CD14-positive monocyte (primary cell): ENCODE measurements around the gene DIAPH2. TPM values are rescaled to one million over a fixed set of nuclear protein-coding genes. Genes with fewer than 3 reads are reported as not detected.

Experiments used
- DNase-seq, 3 donors: peaks; one replicate each; pipeline ENCODE4 v3.0.0-alpha.2; 2011 to 2022
- H2AFZ ChIP-seq: 2 replicates; pipeline ENCODE4 v1.6.0; 2012; ENCODE audit warnings: mild to moderate bottlenecking, low read depth, low read length, inconsistent platforms; ENCODE audit not compliant: insufficient read depth, poor library complexity, severe bottlenecking
- H3K27ac ChIP-seq, 2 donors: 1 replicate in 1 of 2; 2 replicates in 1 of 2; pipeline ENCODE4 v1.5.1; 2012 to 2013; ENCODE audit warnings: low read length in 2 of 2, control low read depth in 1 of 2, inconsistent platforms in 1 of 2, low read depth in 1 of 2, mild to moderate bottlenecking in 1 of 2
- H3K27me3 ChIP-seq, 2 donors: one replicate each; pipeline versions ENCODE4 v1.6.0 to v1.6.1; 2011 to 2013; ENCODE audit warnings: low read length in 2 of 2; ENCODE audit not compliant: control insufficient read depth in 2 of 2, insufficient read depth in 2 of 2
- H3K36me3 ChIP-seq, 2 donors: replicated peaks in 1 of 2; 1 replicate in 1 of 2; 2 replicates in 1 of 2; pipeline versions ENCODE4 v1.5.1 to v1.6.1; 2012 to 2013; ENCODE audit warnings: low read length in 2 of 2, control low read depth in 1 of 2, inconsistent platforms in 1 of 2, mild to moderate bottlenecking in 1 of 2; ENCODE audit not compliant: insufficient read depth in 2 of 2, control insufficient read depth in 1 of 2
- H3K4me1 ChIP-seq, 2 donors: 1 replicate in 1 of 2; 2 replicates in 1 of 2; pipeline versions ENCODE4 v1.5.1 to v1.6.1; 2012 to 2013; ENCODE audit warnings: low read length in 2 of 2, control low read depth in 1 of 2, inconsistent platforms in 1 of 2, mild to moderate bottlenecking in 1 of 2, moderate library complexity in 1 of 2; ENCODE audit not compliant: insufficient read depth in 2 of 2, control insufficient read depth in 1 of 2
- H3K4me2 ChIP-seq: replicated peaks from 2 replicates; pipeline ENCODE3; 2012; ENCODE audit warnings: low read length, moderate library complexity, mild to moderate bottlenecking; ENCODE audit not compliant: poor library complexity, severe bottlenecking; ENCODE audit errors: extremely low read depth
- H3K4me3 ChIP-seq, 3 experiments: fragments of 200-600 bp in 1 of 3; sonication (generic) in 1 of 3; replicated peaks in 1 of 3; 1 replicate in 2 of 3; 2 replicates in 1 of 3; pipeline ENCODE4 v1.5.1; 2011 to 2013; ENCODE audit warnings: low read length in 3 of 3, mild to moderate bottlenecking in 3 of 3, control low read depth in 2 of 3, low read depth in 2 of 3, inconsistent platforms in 1 of 3, moderate library complexity in 1 of 3
- H3K79me2 ChIP-seq: 2 replicates; pipeline ENCODE4 v1.6.0; 2012; ENCODE audit warnings: mild to moderate bottlenecking, control low read depth, inconsistent platforms, low read length, moderate library complexity; ENCODE audit not compliant: insufficient read depth
- H3K9ac ChIP-seq: 2 replicates; pipeline ENCODE4 v1.6.0; 2017; ENCODE audit warnings: low read length, mild to moderate bottlenecking; ENCODE audit not compliant: insufficient read depth, poor library complexity, severe bottlenecking
- H3K9me3 ChIP-seq, 2 donors: replicated peaks in 1 of 2; 1 replicate in 1 of 2; 2 replicates in 1 of 2; pipeline versions ENCODE4 v1.5.1 to v1.6.1; 2012 to 2013; ENCODE audit warnings: low read length in 2 of 2, control low read depth in 1 of 2; ENCODE audit not compliant: control insufficient read depth in 1 of 2, insufficient read depth in 1 of 2
- H4K20me1 ChIP-seq: 2 replicates; pipeline ENCODE4 v1.6.0; 2012; ENCODE audit warnings: mild to moderate bottlenecking, low read length, control low read depth, moderate library complexity; ENCODE audit not compliant: insufficient read depth
- H3K27ac Mint-ChIP-seq, 7 donors: one replicate each; pipeline ENCODE4 v1.8.0; 2020; ENCODE audit warnings: mild to moderate bottlenecking in 7 of 7, mixed read lengths in 7 of 7, moderate library complexity in 6 of 7, inconsistent platforms in 2 of 7
- H3K27me3 Mint-ChIP-seq, 3 donors: one replicate each; pipeline ENCODE4 v1.8.0; 2021 to 2022; ENCODE audit warnings: low read depth in 3 of 3, mild to moderate bottlenecking in 3 of 3, mixed read lengths in 3 of 3, moderate library complexity in 3 of 3, inconsistent platforms in 1 of 3
- H3K36me3 Mint-ChIP-seq, 2 donors: one replicate each; pipeline ENCODE4 v1.8.0; 2020; ENCODE audit warnings: mixed read lengths in 2 of 2, inconsistent platforms in 1 of 2, mild to moderate bottlenecking in 1 of 2
- H3K4me1 Mint-ChIP-seq: one replicate; pipeline ENCODE4 v1.8.0; 2020; ENCODE audit warnings: mild to moderate bottlenecking, mixed read lengths
- H3K4me3 Mint-ChIP-seq, 2 donors: one replicate each; pipeline ENCODE4 v1.8.0; 2020; ENCODE audit warnings: mild to moderate bottlenecking in 2 of 2, mixed read lengths in 2 of 2, moderate library complexity in 1 of 2
- H3K9me3 Mint-ChIP-seq, 7 donors: one replicate each; pipeline ENCODE4 v1.8.0; 2020 to 2022; ENCODE audit warnings: mixed read lengths in 7 of 7, mild to moderate bottlenecking in 6 of 7, moderate library complexity in 6 of 7, inconsistent platforms in 2 of 7
- WGBS: methylation state at CpG from one replicate; pipeline ENCODE4 v1.1.5; 2013; ENCODE audit warnings: missing lambda C conversion rate; ENCODE audit not compliant: insufficient coverage; 5-methylcytosine and 5-hydroxymethylcytosine counted together
- intact Hi-C, 2 donors: fragments of 100-400 bp; cut with micrococcal nuclease; formaldehyde crosslinking; loops; one replicate each; pipeline versions ENCODE4 v1.15.0 to v1.15.1; 2023
- polyA plus RNA-seq, 3 donors: library from polyadenylated mRNA; depleted of rRNA in 1 of 3; unstranded in 2 of 3; stranded (reverse) in 1 of 3; fragments of 300-500 nt in 2 of 3; fragments of >200 nt in 1 of 3; fragmentation: Illumina TruSeq in 2 of 3; gene quantifications; 1 replicate in 2 of 3; 2 replicates in 1 of 3; pipeline ENCODE4 v1.2.3, GENCODE V29; 2012 to 2021
- TF ChIP-seq, protein P1 (sequence below): fragments of 200-600 bp; IDR thresholded peaks from one replicate; pipeline ENCODE4 v1.8.0; 2022; ENCODE audit warnings: antibody characterized with exemption, mild to moderate bottlenecking

DIAPH2 gene
- polyA plus RNA-seq, 3 donors = 9.5 to 20.5 (median 11.4) TPM

DNA sequence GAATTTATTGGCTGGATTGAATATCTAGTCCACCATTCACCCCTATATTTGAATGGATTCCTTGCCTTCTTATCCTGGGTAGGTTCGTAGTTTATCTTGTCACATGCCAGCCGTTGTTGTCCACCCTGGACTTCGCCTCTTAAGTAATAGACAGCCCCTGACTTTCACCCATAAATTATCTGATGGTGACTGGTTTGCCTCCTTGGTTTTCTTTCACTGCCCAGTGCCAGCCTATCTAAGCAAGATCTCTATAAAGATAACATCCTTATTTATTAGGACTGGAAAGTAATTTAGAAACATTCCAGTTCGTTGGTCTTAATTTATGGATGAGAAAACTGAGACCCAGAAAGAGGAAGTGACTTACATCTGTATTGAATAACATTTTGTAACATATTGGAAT is 609.4 kb downstream of the DIAPH2 start:
- no peak overlapping the region for H3K4me3 Mint-ChIP-seq
- H3K4me3 ChIP-seq = no peak overlapping the region
- TF ChIP-seq, protein P1, sequence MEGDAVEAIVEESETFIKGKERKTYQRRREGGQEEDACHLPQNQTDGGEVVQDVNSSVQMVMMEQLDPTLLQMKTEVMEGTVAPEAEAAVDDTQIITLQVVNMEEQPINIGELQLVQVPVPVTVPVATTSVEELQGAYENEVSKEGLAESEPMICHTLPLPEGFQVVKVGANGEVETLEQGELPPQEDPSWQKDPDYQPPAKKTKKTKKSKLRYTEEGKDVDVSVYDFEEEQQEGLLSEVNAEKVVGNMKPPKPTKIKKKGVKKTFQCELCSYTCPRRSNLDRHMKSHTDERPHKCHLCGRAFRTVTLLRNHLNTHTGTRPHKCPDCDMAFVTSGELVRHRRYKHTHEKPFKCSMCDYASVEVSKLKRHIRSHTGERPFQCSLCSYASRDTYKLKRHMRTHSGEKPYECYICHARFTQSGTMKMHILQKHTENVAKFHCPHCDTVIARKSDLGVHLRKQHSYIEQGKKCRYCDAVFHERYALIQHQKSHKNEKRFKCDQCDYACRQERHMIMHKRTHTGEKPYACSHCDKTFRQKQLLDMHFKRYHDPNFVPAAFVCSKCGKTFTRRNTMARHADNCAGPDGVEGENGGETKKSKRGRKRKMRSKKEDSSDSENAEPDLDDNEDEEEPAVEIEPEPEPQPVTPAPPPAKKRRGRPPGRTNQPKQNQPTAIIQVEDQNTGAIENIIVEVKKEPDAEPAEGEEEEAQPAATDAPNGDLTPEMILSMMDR = no peak
- H3K4me1 ChIP-seq = no peaks in the 10 kb centered on the region
- H3K9ac ChIP-seq = no peak overlapping the region
- no peak overlapping the region for H2AFZ ChIP-seq
- peaks cover 0 to 3% of the 10 kb centered on the region in 2 donors for H3K36me3 ChIP-seq
- H3K27me3 ChIP-seq = no peaks in the 10 kb centered on the region
- no peaks in the 10 kb centered on the region for H4K20me1 ChIP-seq
- H3K9me3 Mint-ChIP-seq = peaks cover 0 to 3% (median 0%) of the 10 kb centered on the region in 7 donors
- no peaks in the 10 kb centered on the region for H3K9me3 ChIP-seq
- H3K27ac ChIP-seq = no peak overlapping the region
- H3K27ac Mint-ChIP-seq = peak overlapping the region in 1 of 7 donors; percentile 21
- no CpG with 5 or more reads among the region's 4 CpGs for WGBS
- H3K79me2 ChIP-seq = no peaks in the 10 kb centered on the region
- H3K27me3 Mint-ChIP-seq = peaks cover 0 to 1% (median 0%) of the 10 kb centered on the region in 3 donors
- DNase-seq = no peak
- intact Hi-C loops = no loop called here
- H3K4me2 ChIP-seq = no peak overlapping the region
- no peaks in the 10 kb centered on the region for H3K4me1 Mint-ChIP-seq
- H3K36me3 Mint-ChIP-seq = peaks cover 1 to 5% of the 10 kb centered on the region in 2 donors

DNA sequence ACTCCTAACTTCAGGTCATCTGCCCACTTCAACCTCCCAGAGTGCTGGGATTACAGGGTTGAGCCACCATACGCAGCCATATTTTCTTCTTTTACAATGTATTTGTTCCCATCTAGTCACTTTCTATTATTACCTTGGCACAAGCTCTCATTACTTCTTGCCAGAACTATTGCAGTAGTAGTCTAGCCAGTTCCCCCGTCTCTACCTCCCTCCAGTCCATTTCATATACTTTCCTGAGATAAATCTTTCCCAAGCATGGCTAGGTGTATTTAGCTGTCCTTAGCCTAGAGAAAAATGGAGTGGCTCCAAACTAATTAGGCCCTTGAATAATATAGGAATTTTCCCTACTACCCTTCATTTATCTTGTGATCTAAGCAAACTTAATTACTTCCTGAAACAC is 611.3 kb downstream of the DIAPH2 start:
- H3K9me3 Mint-ChIP-seq = peaks cover 0 to 3% (median 0%) of the 10 kb centered on the region in 7 donors
- WGBS = 100% methylated on average over 1 of the region's 2 CpGs
- Histone ChIP-seq H4K20me1 (no peaks in the 10 kb centered on the region), H3K79me2 (no peaks in the 10 kb centered on the region), H3K9me3 (no peaks in the 10 kb centered on the region), H3K27ac (no peak overlapping the region), H3K9ac (no peak overlapping the region), H3K36me3 (peaks cover 0 to 3% of the 10 kb centered on the region in 2 donors), H3K4me2 (no peak overlapping the region), H3K4me1 (no peaks in the 10 kb centered on the region), H3K27me3 (no peaks in the 10 kb centered on the region), H3K4me3 (no peak overlapping the region), H2AFZ (no peak overlapping the region)
- no peak for DNase-seq
- intact Hi-C loops = no loop called here
- H3K4me1 Mint-ChIP-seq = no peaks in the 10 kb centered on the region
- H3K27ac Mint-ChIP-seq = no peak overlapping the region
- H3K36me3 Mint-ChIP-seq = peaks cover 1 to 5% of the 10 kb centered on the region in 2 donors
- TF ChIP-seq, protein P1 = no peak
- no peak overlapping the region for H3K4me3 Mint-ChIP-seq
- H3K27me3 Mint-ChIP-seq = peaks cover 0 to 1% (median 0%) of the 10 kb centered on the region in 3 donors
